ENCODE data around the gene SCTR. TPM values are rescaled to one million over a fixed set of nuclear protein-coding genes. Genes with fewer than 3 reads are reported as not detected.

SCTR gene
- total and polyA plus RNA-seq, 2 of the 13 experiments (the other 11 are each of a cell fraction or from before 2014, with no cell fraction given) = not detected

- TF ChIP-seq REST (IDR thresholded peaks at IDR 0.05; ENCODE audit: borderline replicate concordance in 1 of 2, low read depth in 1 of 2, low read length in 2 of 2) (no peak), ARNT (IDR thresholded peaks at IDR 0.05) (no peak), ZNF784 (CRISPR knock-in tag; IDR thresholded peaks at IDR 0.05; ENCODE audit: borderline replicate concordance) (no peak), PATZ1 (CRISPR knock-in tag; IDR thresholded peaks at IDR 0.05) (peak; percentile 24; the same call in 1 of the 2 replicates), ZNF562 (CRISPR knock-in tag; IDR thresholded peaks at IDR 0.05; ENCODE audit: borderline replicate concordance) (no peak), HIVEP1 (CRISPR knock-in tag; IDR thresholded peaks at IDR 0.05) (no peak), MBNL3 (CRISPR knock-in tag; conservative IDR thresholded peaks at IDR 0.05) (no peak), YY1 (IDR thresholded peaks at IDR 0.05; ENCODE audit: insufficient read depth, insufficient replicate concordance, low read depth, low read length) (no peak), ZNF326 (CRISPR knock-in tag; IDR thresholded peaks at IDR 0.05; ENCODE audit: borderline replicate concordance) (no peak), KDM5B (CRISPR knock-in tag; IDR thresholded peaks at IDR 0.05; ENCODE audit: borderline replicate concordance) (no peak), SNAPC4 (CRISPR knock-in tag; IDR thresholded peaks at IDR 0.05) (no peak), FOXA3 (CRISPR knock-in tag; IDR thresholded peaks at IDR 0.05) (no peak; the same call in 1 of the 2 replicates), ZNF879 (CRISPR knock-in tag; IDR thresholded peaks at IDR 0.05) (no peak), ATRX (CRISPR knock-in tag; IDR thresholded peaks at IDR 0.05; ENCODE audit: borderline replicate concordance) (no peak), ZNF768 (CRISPR knock-in tag; IDR thresholded peaks at IDR 0.05) (no peak), RXRA (CRISPR knock-in tag; IDR thresholded peaks at IDR 0.05) (peak; percentile 35; the same call in 1 of the 2 replicates), ELF4 (CRISPR knock-in tag; IDR thresholded peaks at IDR 0.05; ENCODE audit: borderline replicate concordance) (no peak), ARID2 (CRISPR knock-in tag; IDR thresholded peaks at IDR 0.05; ENCODE audit: borderline replicate concordance) (no peak)
Observed at GRCh38 chr2:119433636-119434327, 90.5 kb downstream of the SCTR start (continued).
